Measurements from ENCODE around the gene DIS3L2.
A peak's percentile ranks its signal among the peaks of the same experiment; 100 is the strongest.
"Not testable (repeated sequence)": the region's sequence is repeated elsewhere in the genome, so short reads cannot be mapped to it uniquely, and the experiment has no call there.

The DIS3L2 gene

DNA sequence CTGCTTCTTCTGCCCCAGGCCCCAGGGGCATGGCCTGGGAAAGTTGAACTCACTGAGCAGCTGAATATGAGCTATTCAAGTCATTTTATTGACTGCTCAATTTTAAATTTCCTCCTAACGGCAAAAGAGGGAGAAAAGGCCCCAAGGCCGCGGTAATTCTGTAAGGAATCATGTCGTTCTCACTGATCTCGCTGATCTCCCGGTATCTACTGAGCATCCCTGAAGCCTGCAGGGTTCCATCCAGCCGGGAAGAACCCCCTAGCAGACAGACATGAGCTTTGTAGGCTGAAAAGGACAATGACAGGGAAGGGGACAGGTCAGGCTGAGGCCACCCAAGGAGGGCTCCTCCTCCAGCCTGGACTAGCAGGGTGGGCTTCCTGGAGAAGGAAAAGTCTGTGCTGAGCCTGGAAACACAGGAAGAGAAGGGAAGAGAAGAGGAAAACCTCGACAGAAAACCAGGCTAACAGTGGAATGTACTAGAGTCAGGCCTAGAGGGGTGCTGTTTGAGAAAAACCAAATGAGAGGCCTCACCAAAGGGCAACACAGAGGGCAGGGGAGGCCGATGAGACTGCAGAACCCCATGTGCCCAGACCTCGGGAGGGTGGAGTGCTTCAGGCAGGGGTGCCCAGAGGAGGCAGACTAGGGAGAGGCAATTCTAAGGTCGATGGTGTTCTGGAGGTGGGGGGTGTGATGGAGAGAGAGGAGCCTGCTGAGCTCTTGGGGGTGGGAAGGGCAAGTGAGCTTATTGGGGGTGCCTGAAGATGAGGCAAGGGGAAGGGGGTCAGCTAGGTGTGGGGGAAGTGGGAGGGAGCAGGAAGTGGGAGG lies 32.4 kb upstream of the DIS3L2 start:
- no peak for DNase-seq

DNA sequence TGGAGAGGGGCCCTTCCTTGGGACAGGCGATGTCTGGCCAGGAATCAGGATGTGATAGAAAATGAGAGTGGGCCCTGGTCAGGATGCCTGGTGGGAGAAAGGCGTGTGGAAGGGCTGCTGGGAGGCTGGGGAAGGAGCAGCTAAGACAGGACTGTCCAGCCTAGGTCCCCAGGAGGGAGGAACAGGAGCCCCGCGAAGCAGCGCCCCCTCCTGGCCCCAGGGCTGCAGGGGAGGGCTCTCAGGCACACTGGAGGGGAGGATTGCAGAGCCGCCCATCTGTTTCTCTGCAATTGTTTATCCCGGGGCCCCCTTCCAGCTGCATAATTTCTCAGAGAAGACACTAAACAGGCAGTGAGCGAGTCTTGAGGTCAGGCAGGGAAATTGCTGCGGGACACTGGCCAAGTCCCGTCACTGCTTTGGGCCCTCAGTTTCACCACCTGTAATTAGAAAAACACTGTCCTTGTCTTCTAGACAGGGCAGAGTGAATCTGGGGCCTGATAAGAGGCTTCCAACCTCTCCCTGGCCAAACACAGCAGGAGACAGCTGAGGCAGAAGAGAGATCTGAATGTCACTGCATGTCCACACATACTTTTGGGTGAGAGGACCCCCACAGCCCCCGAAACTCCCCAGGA lies 31.4 kb upstream of the DIS3L2 start:
- no peak for DNase-seq

DNA sequence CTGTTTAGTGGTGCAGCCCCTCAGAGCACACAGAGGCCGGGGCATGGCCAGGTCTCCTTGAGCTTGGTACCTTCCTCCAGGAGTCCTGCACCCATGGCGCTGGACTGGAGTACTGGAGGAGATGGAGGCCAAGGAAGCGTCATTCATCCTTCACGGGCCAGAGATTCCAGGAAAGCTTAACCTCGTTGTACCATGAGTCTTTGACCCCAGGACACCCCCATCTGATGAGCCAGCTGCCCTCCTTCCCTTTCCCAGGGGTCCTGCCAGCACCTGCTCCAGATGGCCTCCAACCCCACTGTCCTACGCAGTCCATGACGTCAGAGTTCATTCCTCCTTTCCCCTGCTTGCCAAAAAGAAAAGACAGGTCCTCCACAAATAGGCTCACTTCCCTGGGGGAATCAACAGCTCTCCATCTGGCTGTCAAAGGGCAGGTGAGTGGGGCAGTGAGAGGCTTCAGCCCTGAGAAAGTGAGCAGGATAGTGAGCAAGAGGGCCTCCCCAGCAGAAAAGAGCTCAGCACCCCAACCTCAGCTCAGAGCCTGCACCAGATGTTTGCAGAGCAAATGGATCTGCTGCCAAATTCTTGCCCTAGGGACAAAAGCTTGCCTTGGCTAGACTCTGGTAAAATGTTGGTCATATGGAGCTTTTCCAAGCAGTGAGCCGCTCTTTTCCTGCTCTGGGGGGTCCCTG lies 30.8 kb upstream of the DIS3L2 start:
- no peak for DNase-seq

DNA sequence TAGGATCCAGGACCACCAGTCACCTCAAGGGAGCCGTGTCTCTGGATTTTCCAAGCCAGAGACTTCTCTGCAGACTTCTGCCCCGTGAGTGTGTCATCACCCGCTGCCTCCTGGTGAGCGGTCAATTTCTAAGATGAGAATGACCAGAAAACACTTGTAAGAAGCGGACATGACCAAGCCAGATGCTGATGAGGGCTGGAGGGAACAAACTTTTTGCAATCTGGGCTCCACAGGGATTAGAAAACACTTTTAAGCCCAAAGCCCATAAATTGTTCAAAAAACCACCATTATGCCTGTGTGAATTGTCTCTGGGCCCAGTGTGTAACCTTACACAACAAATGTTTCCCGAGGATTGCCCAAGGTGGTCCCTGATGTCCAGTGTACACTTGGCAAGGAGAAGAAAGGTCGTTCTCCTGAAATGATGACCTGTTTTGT lies 30.0 kb upstream of the DIS3L2 start:
- DNase-seq: no peak

DNA sequence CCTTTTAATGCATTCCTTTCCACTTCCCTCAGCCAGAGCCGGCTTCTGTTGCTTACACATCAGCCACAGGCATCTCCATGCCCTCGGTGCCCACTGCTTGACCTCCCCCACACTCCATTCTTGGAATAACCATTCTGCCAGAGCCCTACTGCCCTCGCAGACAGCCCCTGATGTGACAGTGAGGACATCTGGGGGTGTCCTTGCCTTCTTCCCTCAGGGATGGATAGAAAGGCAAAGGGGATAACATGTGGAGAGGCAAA lies 28.9 kb upstream of the DIS3L2 start:
- no peak for DNase-seq

DNA sequence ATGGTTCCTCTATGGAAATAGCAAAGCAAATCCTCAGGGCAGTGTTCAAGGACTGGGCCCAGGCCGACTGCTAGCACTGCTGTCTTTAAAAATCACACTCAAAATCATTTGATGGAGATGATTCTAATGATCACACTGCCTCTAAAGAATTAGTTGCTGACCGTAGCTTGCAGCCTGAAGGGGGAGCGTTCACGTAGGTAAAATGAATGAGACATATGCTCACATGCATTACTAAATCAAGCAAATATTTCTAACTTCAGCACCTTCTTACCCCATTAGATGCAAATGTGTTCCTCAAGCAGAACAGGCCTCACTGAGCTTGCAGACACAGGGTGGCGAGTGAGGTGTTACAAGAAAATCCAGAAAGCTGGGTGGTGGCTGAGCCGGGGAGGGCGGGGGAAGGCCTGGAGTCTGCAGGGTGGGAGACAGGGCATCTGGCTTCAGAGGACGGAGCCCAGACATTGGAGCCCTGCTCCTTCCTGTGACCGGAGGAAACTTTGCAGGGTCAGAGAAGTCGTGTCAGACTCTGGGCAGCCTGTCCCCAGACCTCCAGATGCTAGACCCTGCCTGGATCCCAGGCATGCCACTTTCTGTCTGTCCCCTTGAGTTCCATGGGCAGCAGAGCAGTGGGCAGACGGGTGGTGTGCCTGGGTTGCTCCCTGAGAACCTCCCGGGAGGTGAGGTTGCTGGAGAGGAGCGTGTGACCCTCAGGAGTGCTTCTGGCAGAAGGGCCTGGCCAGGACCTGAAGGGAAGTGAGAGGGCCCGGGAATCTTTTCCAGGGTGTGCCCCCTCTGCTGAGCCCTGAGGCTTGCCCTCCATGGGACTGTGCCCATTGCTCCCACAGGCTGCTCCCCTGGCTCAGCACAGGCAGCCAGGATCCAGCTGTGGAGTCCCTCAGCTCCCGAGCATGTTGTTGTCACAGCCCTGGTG lies 28.3 kb upstream of the DIS3L2 start:
- DNase-seq: no peak

DNA sequence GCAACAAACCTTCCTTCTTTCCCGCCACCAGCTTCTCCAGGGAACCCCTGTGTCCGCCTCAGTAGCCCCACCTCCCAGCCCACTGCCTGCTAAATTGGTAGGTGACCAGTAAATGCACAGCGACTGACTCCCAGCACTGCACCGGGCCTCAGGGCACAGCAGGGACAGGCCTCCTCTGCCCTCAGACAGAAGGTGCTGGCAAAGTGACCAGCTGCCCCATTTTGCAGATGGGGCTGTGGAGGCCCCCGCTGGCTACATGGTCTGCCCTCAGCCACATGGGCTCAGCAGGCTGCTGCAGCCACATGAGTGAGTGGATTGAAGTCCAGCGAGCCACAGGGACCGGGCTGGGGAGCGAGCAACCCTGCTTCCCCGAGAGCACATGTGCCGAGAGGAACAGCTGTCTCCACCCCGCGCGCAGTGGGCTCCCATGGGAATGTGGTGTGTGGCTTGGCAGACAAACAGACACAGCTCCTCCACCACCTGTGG lies 27.6 kb upstream of the DIS3L2 start:
- peak; percentile 29 for DNase-seq

DNA sequence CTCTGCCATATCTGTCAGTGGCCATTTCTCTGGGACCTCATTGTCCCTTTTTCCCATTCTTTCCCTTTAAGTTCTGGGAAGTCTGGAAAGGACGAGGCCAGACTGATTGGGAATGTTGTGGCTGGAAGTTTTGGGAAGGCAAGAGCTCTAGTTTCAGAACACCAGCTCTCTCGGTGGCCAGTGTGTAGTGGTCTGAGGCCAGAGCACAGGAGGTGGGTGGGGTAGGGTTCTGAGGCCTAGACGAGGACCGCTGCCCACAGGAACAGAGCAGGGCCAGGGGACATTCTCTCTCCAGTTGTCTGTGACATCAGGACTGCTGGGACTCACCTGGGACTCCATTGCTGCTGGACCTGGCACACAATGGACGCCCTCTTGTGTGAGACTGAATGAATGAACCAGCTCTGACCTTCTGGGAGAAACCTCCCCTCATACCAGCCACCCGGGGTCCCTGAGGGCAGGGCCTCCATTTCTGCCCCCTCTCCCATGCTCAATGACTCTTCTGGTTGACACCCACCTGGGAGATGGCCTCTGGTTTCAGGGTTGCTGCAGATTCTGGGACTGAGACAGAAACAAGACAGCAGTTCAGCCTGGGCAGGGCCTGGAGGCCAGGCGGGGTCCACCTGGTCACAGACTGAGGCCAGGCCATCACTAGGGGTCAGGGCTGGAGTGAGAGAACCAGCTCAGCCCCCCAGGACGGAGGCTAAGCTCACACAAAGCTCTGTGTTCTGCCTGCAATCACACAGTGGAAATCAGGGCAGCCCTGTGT lies 26.9 kb upstream of the DIS3L2 start:
- DNase-seq: no peak

DNA sequence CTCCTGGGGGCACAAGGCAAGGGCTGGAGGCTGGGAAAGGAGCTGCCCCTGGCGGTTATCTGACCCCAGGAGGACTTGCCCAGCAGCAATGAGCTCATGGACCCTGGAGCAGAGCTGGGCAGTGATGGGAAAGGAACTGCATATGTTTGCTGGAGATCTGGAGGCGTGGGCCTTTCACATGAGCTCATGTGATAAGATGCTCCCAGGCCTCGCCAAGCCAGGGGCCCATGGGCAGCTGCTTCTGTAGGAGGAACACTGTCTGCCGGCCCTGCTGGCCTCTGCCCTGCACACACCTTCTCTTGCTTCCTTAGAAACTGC lies 26.3 kb upstream of the DIS3L2 start:
- DNase-seq: no peak

DNA sequence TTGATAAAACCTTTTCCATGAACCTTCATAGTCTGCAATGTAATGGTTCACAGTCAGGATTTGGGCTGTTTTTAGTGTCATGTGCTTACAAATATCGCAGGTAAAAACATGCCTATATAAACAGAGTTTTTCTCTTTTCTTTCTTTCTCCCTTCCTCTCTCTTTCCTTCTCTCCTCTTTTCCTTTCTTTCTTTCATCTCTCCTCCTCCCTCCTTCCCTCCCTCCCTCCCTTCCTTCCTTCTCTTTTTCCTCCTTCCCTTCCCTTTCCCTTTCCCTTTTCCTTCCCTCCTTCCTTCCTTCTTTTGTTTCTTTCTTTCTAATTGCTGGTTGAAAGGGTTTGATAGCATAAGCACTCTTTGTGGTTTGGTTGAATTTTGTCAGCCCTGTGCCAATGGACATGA lies 25.7 kb upstream of the DIS3L2 start:
- no peak for DNase-seq

DNA sequence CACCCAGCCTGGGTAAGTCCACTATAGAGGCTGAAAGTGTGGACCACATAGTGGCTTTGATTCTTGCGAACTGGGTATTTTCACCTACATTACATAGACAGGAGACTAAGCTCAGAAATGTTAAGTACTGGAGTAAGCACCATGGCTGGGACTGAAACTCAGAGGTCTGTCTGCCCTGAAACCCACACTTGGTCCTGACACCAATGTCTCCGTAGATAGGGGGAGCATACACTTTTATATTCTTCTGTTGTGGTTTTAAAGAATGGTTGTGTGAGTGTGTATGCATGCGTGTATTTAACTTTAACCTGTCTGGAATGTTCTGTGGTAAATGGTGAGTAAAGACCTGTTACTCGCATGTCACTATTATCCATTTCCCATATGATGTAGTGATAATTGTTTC lies 25.0 kb upstream of the DIS3L2 start:
- DNase-seq: no peak

DNA sequence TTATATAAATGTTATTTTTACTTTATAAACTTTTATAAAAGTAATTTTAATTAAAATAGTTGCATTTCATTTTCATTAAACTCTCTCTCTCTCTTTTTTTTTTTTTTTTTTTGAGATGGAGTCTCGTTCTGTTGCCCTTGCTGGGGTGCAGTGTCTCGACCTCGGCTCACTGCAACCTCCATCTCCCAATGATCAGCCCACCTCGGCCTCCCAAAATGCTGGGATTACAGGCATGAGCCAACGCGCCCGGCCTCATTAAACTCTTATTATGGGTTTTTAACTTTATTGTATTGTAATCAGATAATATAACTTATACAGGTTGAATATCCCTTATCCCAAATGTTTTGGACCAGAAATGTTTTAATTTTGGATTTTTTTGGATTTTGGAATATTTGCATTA lies 24.5 kb upstream of the DIS3L2 start:
- DNase-seq: no peak

DNA sequence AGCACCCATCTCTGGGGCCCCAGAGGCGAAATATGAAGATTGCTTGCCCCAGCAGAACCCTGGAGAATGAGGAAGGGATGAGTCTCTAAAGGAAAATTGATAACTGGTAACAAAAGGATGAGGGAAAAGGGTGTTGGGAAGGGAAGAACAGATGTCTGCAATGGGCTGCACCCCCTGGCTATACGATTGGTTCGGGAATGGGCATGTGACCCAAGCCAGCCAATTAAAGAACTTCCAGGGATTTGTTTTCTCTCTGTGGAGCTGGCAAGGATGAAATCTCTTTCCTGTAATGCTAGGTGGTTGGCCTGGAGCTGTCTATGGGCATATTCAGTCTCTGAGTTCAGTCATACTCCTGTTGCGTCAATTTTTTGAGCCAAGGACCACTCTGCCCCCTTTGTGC lies 22.5 kb upstream of the DIS3L2 start:
- no peak for DNase-seq

DNA sequence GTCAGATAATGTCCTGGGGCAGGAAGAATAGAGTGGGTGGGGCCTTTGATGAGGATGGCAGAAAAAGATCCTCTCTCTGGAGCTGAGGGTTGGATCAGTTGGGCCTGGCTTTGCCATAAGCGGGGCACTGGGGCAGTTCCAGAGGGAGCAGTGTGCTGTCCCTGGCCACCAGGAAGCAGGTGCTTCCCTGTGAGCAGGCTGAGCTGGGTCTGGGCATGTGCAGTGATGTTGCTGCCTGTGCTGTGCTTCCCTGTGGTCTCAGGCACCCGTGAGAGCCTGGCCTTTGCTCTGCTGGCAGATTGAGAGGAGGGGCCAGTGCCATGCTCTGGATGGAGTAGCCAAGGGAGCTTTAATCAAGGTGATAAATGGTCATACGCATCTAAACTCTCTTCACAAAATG lies 20.7 kb upstream of the DIS3L2 start:
- no peak for DNase-seq

DNA sequence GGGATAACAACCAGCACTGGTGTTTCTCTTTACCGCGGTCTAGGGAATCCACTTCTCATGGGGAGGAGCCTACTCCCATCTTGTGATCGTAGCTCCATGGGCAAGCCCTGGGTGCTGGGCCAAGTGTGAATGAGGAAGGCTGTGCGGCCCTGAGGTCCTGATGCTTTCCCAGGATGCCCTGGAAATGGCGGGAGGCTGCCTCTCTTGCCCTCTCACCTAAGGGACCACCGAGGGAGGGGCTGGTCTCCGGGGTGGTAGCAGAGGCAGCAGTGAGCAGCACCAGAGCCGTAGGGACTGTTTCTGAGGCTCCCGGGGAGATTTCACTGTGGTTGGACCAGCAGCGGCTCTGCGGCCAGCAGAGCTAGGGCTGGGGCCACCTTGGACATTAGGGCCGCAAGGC lies 19.8 kb upstream of the DIS3L2 start:
- DNase-seq: no peak

DNA sequence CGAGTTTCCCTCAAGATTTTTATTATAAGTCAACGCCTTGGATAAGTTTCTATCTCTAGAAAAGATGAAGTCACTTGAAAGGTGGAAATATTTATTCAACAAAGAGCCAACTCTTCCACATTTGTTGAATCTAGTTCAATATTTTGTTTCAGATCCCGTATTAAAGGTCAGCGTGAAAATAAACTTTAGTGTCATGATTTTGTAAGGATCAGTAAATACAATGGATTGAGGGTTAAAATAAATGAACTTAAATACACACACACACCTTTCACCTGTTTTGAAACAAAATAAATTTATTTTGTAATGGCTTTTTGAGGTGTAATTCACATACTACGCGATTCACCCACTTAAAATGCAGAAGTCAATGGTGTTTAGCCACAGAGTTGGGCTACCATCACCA lies 19.3 kb upstream of the DIS3L2 start:
- no peak for DNase-seq

DNA sequence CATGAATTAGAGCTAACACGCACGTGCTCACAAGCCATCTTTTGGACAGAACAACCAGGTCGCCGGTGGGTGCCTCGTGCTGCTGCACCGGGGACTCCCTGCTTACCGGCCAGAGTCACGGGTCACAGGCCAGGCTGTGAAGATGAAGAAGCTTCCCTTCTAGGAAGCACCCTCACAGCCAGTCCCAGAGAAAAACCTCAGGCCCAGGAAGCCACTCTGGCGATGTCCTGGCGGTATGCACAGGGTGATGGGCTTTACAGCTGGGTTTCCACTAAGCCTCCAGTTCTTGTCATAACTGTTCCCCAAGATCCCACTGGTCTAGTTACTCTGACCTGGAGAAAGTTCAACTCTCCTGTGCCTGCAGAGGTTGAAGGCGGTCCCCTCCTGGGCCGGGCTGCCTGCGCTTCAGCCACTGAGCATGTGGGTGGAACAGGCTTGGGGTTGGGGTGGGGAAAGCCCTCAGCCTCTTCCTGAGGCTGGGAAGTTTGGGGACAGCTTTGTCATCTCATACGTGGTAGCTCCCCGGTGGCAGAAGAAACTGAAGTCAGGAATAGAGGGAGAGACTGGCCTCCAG lies 15.2 kb upstream of the DIS3L2 start:
- no peak for DNase-seq

DNA sequence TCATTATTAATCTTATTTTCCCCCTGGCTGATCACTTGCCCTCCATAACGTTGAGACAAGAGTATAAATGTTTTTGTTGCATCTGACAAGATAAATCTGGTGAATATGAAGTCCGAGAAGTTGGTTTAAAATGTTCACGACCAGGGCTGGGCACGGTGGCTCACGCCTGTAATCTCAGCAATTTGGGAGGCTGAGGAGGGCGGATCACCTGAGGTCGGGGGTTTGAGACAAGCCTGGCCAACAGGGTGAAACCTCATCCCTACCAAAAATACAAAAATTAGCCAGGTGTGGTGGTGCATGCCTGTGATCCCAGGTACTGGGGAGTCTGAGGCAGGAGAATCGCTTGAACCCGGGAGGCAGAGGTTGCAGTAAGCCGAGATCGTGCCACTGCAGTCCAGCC lies 14.4 kb upstream of the DIS3L2 start:
- not testable (repeated sequence) for DNase-seq

DNA sequence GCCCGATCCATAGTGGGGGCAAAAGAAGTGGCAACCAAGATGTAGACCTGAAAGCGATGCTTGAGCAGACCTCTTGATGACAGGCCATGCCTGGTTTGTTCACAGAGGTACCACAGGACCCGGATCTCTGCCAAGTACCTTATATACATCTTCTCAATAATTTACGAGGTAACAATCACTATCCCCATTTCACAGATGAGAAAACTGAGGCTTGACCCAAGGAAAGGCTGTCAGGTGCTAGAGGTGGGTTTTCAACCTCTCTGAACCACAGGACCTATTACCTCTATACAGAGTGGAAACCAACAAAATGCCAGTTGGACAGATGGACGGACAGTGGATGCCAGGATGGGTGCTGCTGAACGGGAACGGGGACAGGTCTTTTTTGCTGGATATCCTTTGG lies 13.8 kb upstream of the DIS3L2 start:
- no peak for DNase-seq

DNA sequence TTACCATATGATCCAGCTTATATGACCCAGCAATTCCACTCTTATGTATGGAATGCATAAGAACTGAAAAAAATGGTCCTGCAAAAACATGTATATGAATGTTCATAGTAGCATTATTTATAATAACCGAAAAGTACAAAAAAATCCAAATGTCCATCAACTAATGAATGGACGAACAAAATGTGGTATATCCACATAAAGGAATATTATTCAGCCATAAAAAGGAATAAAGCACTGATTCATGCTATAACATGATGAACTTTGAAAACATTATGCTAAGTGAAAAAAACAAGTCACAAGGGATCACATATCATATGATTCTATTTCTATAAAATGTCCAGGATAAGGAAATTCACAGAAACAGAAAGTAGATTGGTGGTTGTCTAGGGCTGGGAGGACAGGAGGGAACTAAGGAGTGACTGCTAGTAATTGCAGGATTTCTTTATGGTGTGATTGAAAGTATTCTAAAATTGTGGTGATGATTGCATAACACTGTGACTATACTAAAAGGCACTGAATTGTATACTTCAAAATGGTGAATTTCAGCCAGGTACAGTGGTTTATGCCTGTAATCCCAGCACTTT lies 10.0 kb upstream of the DIS3L2 start:
- no peak for DNase-seq

DNA sequence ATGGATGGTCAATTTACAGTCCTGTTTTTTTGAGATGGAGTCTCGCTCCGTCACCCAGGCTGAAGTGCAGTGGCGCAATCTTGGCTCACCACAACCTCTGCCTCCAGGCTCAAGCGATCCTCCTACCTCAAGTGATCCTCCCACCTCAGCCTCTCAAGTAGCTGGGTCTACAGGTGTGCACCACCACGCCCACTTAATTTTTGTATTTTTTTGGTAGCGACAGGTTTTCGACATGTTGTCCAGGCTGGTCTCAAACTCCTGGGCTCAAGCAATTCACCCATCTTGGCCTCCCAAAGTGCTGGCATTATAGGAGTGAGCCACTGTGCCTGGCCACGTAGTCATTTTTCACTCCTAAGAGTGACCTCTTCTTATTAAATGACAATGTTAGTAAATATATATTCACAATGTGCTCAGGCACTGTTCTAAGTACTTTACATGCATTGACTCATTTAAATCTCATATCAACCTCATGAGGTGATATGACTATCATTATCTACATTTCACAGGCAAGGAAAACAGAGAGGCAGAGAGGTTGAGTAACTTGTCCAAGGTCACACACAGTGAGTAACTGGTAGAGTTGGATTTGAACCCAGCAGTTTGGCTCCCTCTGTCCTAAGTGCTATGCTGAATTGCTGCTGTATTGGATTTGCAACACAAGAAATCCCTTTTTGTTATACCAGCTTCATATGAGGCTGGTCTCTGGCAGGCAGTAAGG lies 5.6 kb upstream of the DIS3L2 start:
- DNase-seq: no peak
